Measurements from ENCODE around the gene DSP.

DSP gene

GRCh38 chr6:7562769-7563168 is 21.3 kb downstream of the DSP start:
- no peak for DNase-seq

- DNase-seq: no peak
Measured at GRCh38 chr6:7566107-7566506, 24.6 kb downstream of the DSP start.

- DNase-seq: no peak
Measured at GRCh38 chr6:7566617-7567173, 25.2 kb downstream of the DSP start.

GRCh38 chr6:7568021-7568420 is 26.6 kb downstream of the DSP start:
- DNase-seq: no peak

GRCh38 chr6:7569082-7569481 is 27.6 kb downstream of the DSP start:
- DNase-seq: no peak

GRCh38 chr6:7572213-7572943 is 30.9 kb downstream of the DSP start:
- DNase-seq: no peak

- no peak for DNase-seq
Measured at GRCh38 chr6:7574500-7574899, 33.0 kb downstream of the DSP start.

GRCh38 chr6:7578516-7578915 is 37.0 kb downstream of the DSP start:
- no peak for DNase-seq

- no peak for DNase-seq
Measured at GRCh38 chr6:7578931-7579330, 37.5 kb downstream of the DSP start.

GRCh38 chr6:7579851-7580250 is 38.4 kb downstream of the DSP start:
- DNase-seq: no peak

- DNase-seq: no peak
Measured at GRCh38 chr6:7580537-7580926, 39.1 kb downstream of the DSP start.

GRCh38 chr6:7580927-7581618 is 39.6 kb downstream of the DSP start:
- DNase-seq: no peak

GRCh38 chr6:7585287-7585930 is 43.9 kb downstream of the DSP start:
- DNase-seq: no peak

GRCh38 chr6:7587631-7588100 is 46.2 kb downstream of the DSP start:
- DNase-seq: no peak

GRCh38 chr6:7588506-7588905 is 47.0 kb downstream of the DSP start:
- no peak for DNase-seq

- no peak for DNase-seq
Measured at GRCh38 chr6:7589221-7589620, 47.8 kb downstream of the DSP start.

GRCh38 chr6:7589949-7590917 is 48.8 kb downstream of the DSP start, which contains the start of gene SNRNP48:
SNRNP48 (plus strand) TSS chr6:7590198; CDS start chr6:7590258, 60 bp downstream.
- peak; percentile 28 to 92 (median 85) for DNase-seq

GRCh38 chr6:7590918-7591302 is 49.4 kb downstream of the DSP start:
- DNase-seq: peak in 1 of 14 donors; percentile 16

GRCh38 chr6:7591770-7592169 is 50.3 kb downstream of the DSP start:
- no peak for DNase-seq

GRCh38 chr6:7593229-7593628 is 51.8 kb downstream of the DSP start:
- no peak for DNase-seq

- DNase-seq: no peak
Measured at GRCh38 chr6:7594579-7595125, 53.2 kb downstream of the DSP start.

GRCh38 chr6:7604003-7604402 is 62.5 kb downstream of the DSP start:
- no peak for DNase-seq

Data from C1 segment of cervical spinal cord (tissue), 14 donors.